ENCODE measurements around the gene CEP97.
A peak's percentile ranks its signal among the peaks of the same experiment; 100 is the strongest.
"Not testable (repeated sequence)": the region's sequence is repeated elsewhere in the genome, so short reads cannot be mapped to it uniquely, and the experiment has no call there.

The CEP97 gene

DNA sequence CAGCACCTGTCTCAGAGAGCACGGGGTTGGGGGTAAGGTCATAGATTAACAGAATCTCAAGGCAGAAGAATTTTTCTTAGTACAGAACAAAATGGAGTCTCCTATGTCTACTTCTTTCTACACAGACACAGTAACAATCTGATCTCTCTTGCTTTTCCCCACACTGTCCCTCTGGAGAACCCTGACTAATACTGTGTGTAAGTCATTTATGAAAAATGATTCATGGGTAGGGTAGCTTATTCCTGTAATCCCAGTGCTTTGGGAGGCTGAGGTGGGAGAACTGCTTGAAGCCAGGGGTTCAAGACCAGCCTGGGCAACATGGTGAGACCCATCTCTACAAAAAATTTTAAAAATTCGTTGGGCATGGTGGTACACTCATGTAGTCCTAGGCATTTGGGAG, 19.8 kb upstream of the CEP97 start:
- not testable (repeated sequence) for DNase-seq

DNA sequence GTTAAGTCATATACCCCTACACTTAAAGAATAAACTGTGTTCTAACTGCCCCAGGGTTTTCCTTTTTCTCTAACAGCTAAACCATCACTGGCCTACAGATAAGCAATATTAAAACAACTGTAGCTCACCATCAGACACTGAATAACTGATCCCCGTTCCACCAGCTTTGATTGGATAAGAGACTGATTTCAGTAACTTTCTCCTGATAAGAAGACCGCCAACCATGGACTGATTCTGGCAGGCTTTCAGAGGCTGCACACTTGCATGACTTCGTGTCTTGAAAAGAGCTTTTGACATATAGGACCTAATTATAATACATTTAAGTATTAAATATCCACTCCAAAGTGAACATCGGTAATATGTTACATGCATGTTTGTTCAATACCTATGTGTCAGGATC, 15.3 kb upstream of the CEP97 start:
- no peak for DNase-seq

DNA sequence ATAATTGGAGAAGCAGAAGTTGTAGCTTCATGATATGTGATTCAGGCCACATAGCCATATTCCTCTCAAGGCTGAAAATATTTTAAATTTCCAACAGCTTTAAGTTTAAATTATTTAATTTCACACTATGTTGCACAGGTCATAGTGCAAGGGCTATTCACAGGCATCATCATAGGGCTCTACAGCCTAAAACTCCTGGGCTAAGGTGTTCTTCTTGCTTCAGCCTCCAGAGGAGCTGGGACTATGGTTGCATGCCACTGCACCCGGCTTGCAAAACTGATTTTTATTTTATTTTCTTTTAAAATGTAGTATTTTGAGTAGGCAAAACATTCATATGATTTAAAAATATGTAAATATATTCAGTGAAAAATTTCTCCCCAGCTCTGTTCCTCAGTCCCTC, 6.0 kb upstream of the CEP97 start:
- no peak for DNase-seq

DNA sequence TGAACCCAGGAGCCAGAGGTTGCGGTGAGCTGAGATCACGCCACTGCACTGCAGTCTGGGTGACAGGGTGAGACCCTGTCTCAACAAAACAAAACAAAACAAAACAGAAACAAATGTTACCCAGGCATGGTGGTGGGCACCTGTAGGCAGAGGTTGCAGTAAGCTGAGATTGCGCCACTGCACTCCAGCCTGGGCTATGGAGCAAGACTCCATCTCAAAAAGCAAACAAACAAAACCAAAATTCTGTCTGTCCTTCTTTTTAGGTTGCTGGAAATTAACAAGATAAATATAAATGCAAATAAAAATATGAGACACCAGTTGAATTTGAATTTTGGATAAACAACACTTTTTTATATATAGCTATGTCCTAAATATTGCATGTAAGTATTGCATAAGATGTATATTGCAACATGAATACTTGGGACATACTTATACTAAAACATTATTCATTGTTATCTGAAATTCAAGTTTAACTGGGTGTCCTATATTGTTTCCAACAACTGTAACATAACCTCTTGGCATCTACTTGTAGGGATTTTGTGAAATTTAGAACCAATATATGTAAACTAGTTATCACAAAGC, 4.7 kb upstream of the CEP97 start:
- no peak for DNase-seq

DNA sequence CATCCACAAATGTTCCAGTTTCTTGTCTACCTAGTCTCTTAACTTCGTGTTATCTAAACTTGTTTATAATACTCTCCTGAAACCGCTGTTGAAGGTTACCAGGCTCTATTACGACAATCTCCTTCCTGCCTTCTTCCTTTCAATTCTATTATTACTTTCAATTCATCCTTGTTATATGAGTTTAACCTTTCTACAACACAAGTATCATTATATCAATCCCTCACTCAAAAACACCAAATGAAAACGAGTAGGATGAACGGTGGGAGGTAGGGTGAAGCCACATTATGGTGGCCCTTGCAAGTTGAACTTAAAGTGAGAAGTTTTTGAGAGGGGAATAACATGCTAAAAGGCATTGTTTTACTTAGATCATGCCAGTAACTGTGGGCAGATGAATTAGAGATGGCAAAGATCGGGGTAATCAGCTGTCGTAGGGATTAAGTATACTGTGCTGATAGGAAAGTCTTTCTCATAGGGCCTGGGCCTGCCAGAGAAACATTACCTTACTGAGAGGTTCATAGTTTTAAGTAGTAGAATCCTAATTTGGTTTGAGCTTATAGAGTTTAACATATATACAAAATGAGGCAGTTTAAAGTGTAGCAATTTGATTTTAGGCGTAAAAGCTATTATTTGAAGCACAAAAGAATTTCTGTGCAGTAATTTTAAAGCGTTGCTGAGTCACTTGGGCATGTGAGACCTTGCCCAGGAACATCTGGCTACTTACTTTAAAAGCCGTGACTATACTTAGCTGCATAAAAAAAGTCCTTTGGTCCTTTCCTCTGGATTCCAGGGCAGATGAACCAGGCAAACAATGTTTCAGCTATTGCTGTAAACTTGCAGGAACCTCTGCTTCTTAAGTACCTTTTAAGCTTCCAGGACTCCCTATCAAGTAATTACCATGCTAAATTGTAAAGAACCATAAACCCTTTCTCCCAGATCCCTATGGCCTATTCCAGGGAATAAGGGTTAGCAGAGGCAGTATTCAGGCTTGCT, 3.3 kb upstream of the CEP97 start:
- peak; percentile 44 for DNase-seq

DNA sequence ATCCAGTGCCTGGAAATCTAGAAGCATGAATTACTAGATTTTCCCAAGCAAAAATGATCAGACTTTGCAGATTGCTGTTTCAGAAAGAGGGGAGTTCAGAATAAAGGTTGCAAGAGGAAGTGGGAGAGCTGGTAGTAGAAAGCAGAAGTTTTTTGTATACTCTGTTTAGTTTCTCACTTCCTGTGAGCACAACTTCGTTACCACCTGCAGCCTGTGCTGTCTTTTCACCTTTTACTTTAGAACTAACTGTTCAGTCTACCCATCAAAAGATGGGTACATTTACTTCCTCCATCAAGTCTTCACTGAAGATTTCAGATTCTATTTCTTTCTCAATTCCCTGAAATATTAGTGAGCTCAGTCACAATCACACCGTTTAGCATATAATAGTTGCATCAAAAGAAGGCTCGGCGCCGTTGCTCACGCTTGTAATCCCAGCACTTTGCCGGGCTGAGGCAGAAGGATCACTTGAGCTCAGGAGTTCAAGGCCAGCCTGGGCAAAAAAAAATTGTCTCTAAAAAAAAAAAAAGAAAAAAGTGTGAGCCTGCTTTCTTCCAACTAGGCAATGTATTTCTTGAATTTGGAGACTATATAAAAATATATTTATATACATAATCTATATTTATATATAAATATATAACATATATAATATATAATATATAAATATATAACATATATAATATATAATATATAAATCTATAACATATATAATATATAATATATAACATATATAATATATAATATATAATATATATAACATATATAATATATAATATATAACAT, 1.8 kb upstream of the CEP97 start:
- peak; percentile 82 for DNase-seq

DNA sequence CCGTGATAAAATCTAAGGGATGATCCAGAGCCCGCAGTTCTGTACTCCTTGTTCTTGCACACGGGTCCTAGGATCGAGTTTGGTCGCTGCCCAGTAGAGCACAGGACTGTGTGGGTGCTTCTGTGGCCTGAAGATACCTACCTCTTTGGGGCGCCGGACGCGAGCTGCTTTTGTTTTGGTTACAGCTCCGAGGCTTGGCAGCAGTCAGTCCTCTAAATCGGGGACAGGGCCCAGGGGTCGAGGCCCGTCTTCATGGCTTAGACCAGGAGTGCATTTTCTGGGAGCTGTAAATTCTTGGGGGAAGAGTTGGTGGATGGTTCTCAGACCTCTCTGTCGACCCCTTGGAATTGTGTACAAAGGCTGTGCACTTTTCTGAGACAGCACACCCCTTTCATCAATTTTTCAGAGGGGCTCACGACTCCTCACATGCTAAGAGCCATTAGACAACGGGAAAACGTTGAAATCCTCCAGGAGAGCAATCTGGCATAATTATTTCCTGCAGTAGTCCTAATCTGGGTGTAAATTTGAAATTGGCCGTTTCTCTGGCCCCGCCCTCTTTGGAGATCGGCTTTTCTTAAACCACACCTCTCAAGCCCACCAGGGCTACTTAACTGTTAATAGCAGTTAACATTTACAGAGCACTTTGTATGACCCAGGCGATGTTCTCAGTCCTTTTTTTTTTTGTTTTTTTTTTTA, 928 bp downstream of the CEP97 start:
- DNase-seq, result peak; percentile 45

DNA sequence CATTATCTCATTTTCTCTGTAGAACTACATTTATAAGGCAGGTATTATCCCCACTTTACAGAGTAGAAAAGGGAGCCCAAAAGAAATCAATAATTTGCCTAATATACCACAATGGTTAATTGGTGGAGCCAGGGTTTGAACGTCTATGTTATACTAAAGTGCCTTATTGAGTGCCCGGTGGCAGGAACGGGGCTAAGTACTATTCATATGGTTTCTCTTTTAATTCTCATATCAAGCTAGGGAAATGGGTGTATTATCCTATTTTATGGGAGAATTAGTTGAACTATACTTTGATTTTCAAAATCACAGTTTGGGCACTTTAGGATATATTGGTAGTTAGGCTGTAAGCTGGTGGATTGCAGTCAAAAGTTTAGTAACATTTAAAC, 1.5 kb downstream of the CEP97 start:
- DNase-seq, result no peak

DNA sequence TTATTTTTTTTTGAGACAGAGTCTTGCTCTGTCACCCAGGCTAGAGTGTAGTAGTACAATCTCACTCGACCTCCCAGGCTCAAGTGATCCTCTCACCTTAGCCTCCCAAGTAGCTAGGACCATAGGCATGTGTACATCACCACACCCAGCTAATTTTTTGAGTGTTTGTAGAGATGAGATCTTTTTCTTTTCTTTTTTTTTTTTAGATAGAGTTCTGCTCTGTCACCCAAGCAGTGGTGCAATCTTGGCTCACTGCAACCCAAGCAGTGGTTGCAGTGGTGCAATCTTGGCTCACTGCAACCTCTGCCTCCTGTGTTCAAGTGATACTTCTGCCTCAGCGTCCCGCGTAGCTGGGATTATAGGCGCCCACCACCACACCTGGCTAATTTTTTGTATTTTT, 5.2 kb downstream of the CEP97 start:
- no peak for DNase-seq

DNA sequence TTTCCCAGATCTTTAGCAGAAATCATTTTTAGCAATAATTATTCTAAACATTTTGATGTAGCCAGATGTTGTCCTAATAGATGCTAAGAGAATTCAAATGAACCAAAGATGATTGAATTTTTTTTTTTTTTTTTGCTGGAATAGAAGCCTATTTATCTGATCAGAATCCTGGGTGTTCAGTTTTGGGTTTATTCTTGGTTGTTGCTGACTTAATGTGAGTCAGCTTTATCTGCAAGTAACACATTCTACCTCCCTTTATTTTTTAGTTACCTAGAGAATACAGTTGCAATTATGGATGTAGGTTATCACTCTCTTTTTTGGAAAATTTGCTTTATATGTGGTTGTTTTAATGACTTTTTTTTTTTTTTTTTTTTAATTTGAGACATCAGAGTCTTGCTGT, 6.4 kb downstream of the CEP97 start:
- DNase-seq, result no peak

DNA sequence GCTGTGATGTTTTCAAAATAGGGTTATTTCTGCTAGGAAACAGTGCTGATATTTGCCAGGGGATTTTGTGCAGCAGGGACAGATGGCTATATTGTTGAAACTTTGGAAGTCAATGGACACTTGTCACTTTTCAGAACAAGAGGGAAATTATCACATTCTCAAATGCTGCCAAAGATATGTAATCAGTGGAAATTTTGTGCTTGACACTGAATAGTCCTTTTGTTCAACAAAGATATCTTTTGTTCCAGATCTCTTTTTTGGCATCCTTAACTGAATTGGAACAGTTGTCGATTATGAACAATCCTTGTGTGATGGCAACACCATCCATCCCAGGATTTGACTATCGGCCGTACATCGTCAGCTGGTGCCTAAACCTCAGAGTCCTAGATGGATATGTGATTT, 7.8 kb downstream of the CEP97 start:
- no peak for DNase-seq

DNA sequence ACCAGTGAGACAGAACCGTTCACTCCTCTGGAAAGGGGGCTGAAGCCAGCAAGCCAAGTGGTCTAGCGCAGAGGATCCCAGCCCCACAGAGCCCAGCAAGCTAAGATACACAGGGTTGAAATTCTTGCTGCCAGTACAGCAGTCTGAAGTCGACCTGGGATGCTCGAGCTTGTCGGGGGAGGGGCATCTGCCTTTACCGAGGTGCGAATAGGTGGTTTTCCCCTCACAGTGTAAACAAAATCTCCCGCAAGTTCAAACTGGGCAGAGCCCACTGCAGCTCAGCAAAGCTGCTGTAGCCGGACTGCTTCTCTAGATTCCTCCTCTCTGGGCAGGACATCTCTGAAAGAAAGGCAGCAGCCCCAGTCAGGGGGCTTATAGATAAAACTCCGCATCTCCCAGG, 11.4 kb downstream of the CEP97 start:
- no peak for DNase-seq

DNA sequence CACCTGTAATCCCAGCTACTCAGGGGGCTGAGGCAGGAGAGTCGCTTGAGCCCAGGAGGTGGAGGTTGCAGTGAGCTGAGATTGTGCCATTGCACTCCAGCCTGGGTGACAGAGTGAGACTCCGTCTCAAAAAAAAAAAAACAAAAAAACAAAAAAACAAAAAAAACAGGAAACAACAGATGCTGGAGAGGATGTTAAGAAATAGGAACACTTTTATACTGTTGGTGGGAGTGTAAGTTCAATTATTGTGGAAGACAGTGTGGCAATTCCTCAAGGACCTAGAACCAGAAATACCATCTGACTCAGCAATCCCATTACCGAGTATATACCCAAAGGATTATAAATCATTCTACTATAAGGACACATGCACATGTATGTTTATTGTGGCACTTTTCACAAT, 17.5 kb downstream of the CEP97 start:
- DNase-seq, result not testable (repeated sequence)

DNA sequence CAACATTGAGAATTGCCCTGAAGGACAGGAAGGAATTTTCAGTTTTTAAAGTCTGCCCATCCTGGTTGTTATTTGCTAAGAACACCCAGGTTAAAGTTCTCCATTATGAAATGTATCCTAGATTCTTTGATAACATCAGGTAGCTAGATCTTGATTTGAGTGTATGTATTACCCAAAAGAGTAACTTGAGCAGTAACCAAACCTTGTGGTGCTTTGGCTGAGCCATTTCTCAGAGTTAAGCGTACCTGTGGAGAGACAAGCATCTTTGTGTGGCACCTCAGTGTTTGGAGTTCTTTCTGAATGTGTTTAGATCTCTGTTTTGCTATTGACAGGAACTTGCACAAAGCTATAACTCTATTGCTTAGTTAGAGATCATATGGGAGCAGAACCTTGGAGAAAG, 20.4 kb downstream of the CEP97 start:
- DNase-seq, result no peak

DNA sequence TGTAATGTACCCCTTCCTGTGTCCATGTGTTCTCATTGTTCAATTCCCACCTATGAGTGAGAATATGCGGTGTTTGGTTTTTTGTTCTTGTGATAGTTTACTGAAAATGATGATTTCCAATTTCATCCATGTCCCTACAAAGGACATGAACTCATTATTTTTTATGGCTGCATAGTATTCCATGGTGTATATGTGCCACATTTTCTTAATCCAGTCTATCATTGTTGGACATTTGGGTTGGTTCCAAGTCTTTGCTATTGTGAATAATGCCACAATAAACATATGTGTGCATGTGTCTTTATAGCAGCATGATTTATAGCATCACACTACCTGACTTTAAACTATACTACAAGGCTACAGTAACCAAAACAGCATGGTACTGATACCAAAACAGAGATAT, 21.5 kb downstream of the CEP97 start:
- DNase-seq, result not testable (repeated sequence)

DNA sequence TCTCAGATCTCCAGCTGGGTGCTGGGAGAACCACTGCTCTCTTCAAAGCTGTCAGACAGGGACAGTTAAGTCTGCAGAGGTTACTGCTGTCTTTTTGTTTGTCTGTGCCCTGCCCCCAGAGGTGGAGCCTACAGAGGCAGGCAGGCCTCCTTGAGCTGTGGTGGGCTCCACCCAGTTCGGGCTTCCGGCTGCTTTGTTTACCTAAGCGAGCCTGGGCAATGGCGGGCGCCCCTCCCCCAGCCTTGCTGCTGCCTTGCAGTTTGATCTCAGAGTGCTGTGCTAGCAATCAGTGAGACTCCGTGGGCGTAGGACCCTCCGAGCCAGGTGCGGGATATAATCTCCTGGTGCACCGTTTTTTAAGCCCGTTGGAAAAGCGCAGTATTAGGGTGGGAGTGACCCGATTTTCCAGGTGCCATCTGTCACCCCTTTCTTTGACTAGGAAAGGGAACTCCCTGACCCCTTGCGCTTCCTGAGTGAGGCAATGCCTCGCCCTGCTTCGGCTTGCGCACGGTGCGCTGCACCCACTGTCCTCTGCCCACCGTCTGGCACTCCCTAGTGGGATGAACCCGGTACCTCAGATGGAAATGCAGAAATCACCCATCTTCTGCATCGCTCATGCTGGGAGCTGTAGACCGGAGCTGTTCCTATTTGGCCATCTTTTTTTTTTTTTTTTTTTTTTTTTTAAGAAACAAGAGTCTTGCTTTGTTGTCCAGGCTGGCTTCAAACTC, 29.1 kb downstream of the CEP97 start:
- DNase-seq, result not testable (repeated sequence)

DNA sequence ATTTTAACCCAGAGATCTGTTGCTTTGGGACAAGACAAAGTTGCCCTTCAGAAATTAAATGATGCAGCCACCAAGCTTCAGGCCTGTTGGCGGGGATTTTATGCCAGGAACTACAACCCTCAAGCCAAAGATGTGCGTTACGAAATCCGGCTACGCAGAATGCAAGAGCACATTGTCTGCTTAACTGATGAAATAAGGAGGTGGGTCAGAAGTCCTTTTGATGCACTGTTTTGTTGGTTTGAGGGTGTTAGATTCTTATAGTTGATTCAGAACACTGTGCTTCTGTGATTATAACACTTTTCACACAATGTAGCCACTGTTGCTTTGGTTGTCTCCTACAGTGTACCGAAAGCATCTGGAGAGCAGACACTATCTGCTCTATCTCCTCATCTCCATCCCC, 33.8 kb downstream of the CEP97 start:
- no peak for DNase-seq

DNA sequence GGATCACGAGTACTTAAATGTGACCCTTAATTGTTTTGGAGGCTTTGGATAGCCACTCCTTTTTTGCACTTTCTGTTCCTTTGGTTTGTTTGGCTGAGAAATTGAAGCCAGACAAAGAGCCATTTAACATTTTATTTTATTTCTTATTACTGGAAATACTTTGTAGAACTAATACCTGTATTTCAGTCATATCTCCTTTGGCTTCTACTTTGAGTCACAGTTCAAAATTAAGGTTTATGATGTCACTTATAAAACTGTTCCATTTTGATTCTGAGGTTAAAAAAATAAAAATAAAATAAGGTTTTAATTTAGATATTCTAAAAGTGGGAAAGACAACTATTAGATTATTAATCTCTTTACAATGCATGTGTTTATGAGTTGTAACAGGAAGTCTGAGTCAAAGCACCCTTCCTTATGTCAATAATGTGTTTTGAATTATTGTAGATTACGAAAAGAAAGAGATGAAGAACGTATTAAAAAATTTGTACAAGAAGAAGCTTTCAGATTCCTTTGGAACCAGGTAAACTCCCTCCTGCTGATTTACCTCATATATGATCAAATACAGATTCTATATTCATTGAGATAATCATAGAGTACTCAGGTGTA, 37.7 kb downstream of the CEP97 start:
- no peak for DNase-seq

DNA sequence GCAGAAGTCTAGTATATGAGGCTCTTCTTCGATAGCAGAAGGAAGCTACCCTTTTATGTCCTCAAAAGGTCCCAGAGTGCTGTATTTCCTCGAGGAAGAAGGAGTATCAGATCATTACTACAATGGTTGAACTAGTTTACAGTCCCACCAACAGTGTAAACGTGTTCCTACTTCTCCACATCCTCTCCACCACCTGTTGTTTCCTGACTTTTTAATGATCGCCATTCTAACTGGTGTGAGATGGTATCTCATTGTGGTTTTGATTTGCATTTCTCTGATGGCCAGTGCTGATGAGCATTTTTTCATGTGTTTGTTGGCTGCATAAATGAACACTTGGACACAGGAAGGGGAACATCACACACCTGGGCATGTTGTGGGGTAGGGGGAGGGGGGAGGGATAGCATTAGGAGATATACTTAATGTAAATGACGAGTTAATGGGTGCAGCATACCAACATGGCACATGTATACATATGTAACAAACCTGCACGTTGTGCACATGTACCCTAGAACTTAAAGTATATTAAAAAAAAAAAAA, 53.4 kb downstream of the CEP97 start:
- DNase-seq, result not testable (repeated sequence)

DNA sequence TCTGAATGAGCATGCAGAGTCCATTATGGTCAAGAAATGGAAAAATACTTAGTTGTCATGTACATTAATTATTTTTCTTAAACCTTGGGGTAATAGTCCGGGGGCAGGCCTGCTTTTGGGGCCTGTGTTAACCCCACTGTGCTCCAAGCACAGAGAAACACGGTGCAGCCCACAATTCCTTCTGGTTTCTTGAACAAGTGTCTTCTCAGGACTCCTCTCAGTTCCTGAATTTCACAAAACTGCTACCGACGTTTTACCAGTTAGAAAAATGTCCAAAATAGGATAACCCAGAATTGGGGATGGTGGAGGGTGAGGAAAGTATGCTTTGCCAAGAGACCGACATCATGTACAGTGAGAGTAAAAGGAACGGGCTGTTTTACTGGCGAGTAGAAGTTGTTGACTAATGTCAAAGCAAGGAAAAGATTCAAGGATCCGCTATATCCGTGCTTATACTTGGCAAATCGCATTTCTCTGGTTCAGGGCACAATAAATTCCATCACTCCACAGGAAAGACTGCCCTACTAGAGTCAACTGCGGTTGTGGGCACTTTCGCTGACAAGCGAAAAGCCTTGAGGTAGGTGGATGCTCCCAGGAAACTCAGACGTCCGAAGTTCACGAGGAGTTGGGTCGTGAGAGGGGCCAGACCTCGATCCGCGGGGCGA, 54.1 kb downstream of the CEP97 start:
- no peak for DNase-seq

All from RPMI8226 (cell line).